ENCODE measurements around the gene RNF151. TPM values are rescaled to one million over a fixed set of nuclear protein-coding genes. Genes with fewer than 3 reads are reported as not detected.

The RNF151 gene
- total RNA-seq, 6 experiments from 2014 or later, result not detected

DNA sequence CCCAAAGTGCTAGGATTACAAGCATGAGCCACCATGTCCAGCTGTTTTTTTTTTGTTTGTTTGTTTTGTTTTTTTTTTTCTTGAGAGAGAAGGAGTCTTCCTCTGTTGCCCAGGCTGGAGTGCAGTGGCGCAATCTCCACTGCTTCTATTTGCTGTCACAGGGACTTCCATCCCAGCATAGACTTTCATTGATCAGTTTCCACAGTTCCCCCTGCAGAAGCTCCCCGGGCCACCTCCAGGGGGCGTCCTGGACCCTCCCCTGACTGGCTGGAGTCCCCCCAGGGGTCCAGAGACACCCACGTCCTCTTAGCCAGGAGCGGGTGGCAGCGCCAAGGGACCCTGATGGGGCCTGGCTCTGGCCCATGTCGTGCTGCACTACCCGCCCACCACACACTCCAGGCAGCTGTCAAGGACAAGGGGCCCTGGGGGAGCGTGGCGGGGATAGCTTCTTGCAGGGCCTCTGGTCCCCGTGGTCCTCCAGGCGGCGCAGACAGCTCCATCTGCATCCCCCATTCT, 49.8 kb downstream of the RNF151 start:
- no peak overlapping the region for H3K27ac ChIP-seq
- intact Hi-C loops (cut with DNase I), result loop anchor here in 1 of 2 donors (5.0 kb wide), 1 partner anchor 46 kb away; no protein-coding TSS in a partner anchor
- H3K36me3 ChIP-seq, result no peaks in the 10 kb centered on the region
- no peaks in the 10 kb centered on the region for H3K9me3 ChIP-seq
- peaks cover 0 to 13% (median 0%) of the 10 kb centered on the region in 4 donors for H3K4me1 ChIP-seq
- H3K27me3 ChIP-seq, result no peaks in the 10 kb centered on the region
- 47% methylated on average over 5 of the region's 13 CpGs for WGBS (ENCODE audit: insufficient coverage, low coverage, low lambda C conversion rate, missing lambda C conversion rate)
- ATAC-seq (peak in 1 of 4 donors; percentile 26), DNase-seq (no peak)
- no peak overlapping the region for H3K4me3 ChIP-seq
- no peak for TF ChIP-seq POLR2A (IDR thresholded peaks at IDR 0.05)
- TF ChIP-seq, protein P1, sequence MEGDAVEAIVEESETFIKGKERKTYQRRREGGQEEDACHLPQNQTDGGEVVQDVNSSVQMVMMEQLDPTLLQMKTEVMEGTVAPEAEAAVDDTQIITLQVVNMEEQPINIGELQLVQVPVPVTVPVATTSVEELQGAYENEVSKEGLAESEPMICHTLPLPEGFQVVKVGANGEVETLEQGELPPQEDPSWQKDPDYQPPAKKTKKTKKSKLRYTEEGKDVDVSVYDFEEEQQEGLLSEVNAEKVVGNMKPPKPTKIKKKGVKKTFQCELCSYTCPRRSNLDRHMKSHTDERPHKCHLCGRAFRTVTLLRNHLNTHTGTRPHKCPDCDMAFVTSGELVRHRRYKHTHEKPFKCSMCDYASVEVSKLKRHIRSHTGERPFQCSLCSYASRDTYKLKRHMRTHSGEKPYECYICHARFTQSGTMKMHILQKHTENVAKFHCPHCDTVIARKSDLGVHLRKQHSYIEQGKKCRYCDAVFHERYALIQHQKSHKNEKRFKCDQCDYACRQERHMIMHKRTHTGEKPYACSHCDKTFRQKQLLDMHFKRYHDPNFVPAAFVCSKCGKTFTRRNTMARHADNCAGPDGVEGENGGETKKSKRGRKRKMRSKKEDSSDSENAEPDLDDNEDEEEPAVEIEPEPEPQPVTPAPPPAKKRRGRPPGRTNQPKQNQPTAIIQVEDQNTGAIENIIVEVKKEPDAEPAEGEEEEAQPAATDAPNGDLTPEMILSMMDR (IDR thresholded peaks at IDR 0.05), result peak in 3 of 4 donors; percentile 9 to 25 (median 12)

Small RNA genes lying within 50 kb of the gene (small RNA-seq; reads per million reads assigned to genes)
- gene AC005363.2 (0 reads per million in 2 experiments), gene RN7SL219P (0 reads per million in 2 experiments), gene SNORA10 (0 reads per million in 2 experiments), gene SNORA64 (0 reads per million in 2 experiments)

Other genes with a start within 250 kb of the RNF151 start
- gene NME3, start 195.3 kb upstream of the RNF151 start, total RNA-seq, result 10 to 100 TPM; 17.9 to 36.1 (median 23.2) TPM
- gene EME2, start 194.0 kb upstream of the RNF151 start, total RNA-seq, result 10 to 100 TPM in 1 of 6 experiments, 1 to 10 TPM in 5; 3.8 to 11.1 (median 5.0) TPM
- 10 to 100 TPM; 42.5 to 90.5 (median 52.9) TPM for gene MRPS34, start 193.7 kb upstream of the RNF151 start, total RNA-seq
- gene SPSB3, start 184.3 kb upstream of the RNF151 start, total RNA-seq, result 10 to 100 TPM; 18.6 to 42.5 (median 34.5) TPM
- gene NUBP2, start 183.9 kb upstream of the RNF151 start, total RNA-seq, result 10 to 100 TPM; 21.1 to 90.3 (median 32.6) TPM
- 100 to 1,000 TPM in 1 of 6 experiments, 10 to 100 TPM in 5; 38.7 to 124 (median 85.3) TPM for gene IGFALS, start 173.2 kb upstream of the RNF151 start, total RNA-seq
- 100 to 1,000 TPM in 4 of 6 experiments, 10 to 100 TPM in 2; 77.9 to 161 (median 143) TPM for gene HAGH, start 140.0 kb upstream of the RNF151 start, total RNA-seq
- gene FAHD1, start 139.7 kb upstream of the RNF151 start, total RNA-seq, result 10 to 100 TPM; 25.5 to 96.5 (median 36.0) TPM
- gene MEIOB, start 94.7 kb upstream of the RNF151 start, total RNA-seq, result under 1 TPM in 2 of 6 experiments, not detected in 4; 0.39 to 0.40 TPM
- not detected for gene HS3ST6, start 48.4 kb upstream of the RNF151 start, total RNA-seq
- 100 to 1,000 TPM in 3 of 6 experiments, 10 to 100 TPM in 3; 63.4 to 121 (median 98.5) TPM for gene MSRB1, start 23.7 kb upstream of the RNF151 start, total RNA-seq
- gene RPL3L, start 12.2 kb upstream of the RNF151 start, total RNA-seq, result under 1 TPM in 1 of 6 experiments, not detected in 5; 0.12 TPM
- gene NDUFB10, start 7.3 kb upstream of the RNF151 start, total RNA-seq, result 100 to 1,000 TPM in 2 of 6 experiments, 10 to 100 TPM in 4; 68.7 to 210 (median 81.2) TPM
- 1,000 to 10,000 TPM in 1 of 6 experiments, 100 to 1,000 TPM in 5; 451 to 1,052 (median 541) TPM for gene RPS2, start 2.0 kb upstream of the RNF151 start, total RNA-seq
- 10 to 100 TPM; 15.8 to 42.4 (median 18.1) TPM for gene TBL3, start 5.2 kb downstream of the RNF151 start, total RNA-seq
- gene NOXO1, start 14.6 kb downstream of the RNF151 start, total RNA-seq, result 1 to 10 TPM in 1 of 6 experiments, under 1 TPM in 3, not detected in 2; 0.51 to 1.3 (median 0.60) TPM
- gene GFER, start 17.3 kb downstream of the RNF151 start, total RNA-seq, result 10 to 100 TPM; 16.1 to 18.6 (median 18.0) TPM
- under 1 TPM in 1 of 6 experiments, not detected in 5; 0.22 TPM for gene SYNGR3, start 23.1 kb downstream of the RNF151 start, total RNA-seq
- 10 to 100 TPM; 21.6 to 46.4 (median 25.0) TPM for gene ZNF598, start 43.0 kb downstream of the RNF151 start, total RNA-seq
- 10 to 100 TPM in 2 of 6 experiments, 1 to 10 TPM in 4; 2.7 to 12.3 (median 8.2) TPM for gene NPW, start 52.9 kb downstream of the RNF151 start, total RNA-seq
- gene NHERF2, start 60.0 kb downstream of the RNF151 start, total RNA-seq, result 100 to 1,000 TPM; 129 to 284 (median 186) TPM
- 100 to 1,000 TPM in 1 of 6 experiments, 10 to 100 TPM in 5; 12.0 to 127 (median 42.6) TPM for gene NTHL1, start 81.0 kb downstream of the RNF151 start, total RNA-seq
- gene TSC2, start 81.1 kb downstream of the RNF151 start, total RNA-seq, result 100 to 1,000 TPM in 1 of 6 experiments, 10 to 100 TPM in 5; 25.7 to 124 (median 59.4) TPM
- 10 to 100 TPM; 28.5 to 58.2 (median 42.8) TPM for gene PKD1, start 169.0 kb downstream of the RNF151 start, total RNA-seq
- gene RAB26, start 181.8 kb downstream of the RNF151 start, total RNA-seq, result 10 to 100 TPM in 3 of 6 experiments, 1 to 10 TPM in 3; 3.8 to 14.6 (median 8.7) TPM
- 10 to 100 TPM; 40.9 to 56.2 (median 46.2) TPM for gene TRAF7, start 188.9 kb downstream of the RNF151 start, total RNA-seq
- gene CASKIN1, start 229.7 kb downstream of the RNF151 start, total RNA-seq, result not detected
- gene MLST8, start 238.6 kb downstream of the RNF151 start, total RNA-seq, result 10 to 100 TPM; 13.1 to 51.0 (median 17.5) TPM
- gene BRICD5, start 244.0 kb downstream of the RNF151 start, total RNA-seq, result 1 to 10 TPM in 4 of 6 experiments, under 1 TPM in 2; 0.74 to 3.7 (median 2.0) TPM
- gene PGP, start 248.0 kb downstream of the RNF151 start, total RNA-seq, result 10 to 100 TPM in 1 of 6 experiments, 1 to 10 TPM in 5; 3.8 to 14.2 (median 6.9) TPM

Measured in right lobe of liver (tissue), 6 donors.